A549 (cell line): ENCODE results near the gene CEP89. TPM values are rescaled to one million over a fixed set of nuclear protein-coding genes. Genes with fewer than 3 reads are reported as not detected.
A peak's percentile ranks its signal among the peaks of the same experiment; 100 is the strongest.

ENCODE experiments used
- ATAC-seq, 2 experiments: fragments of 200-7000 bp in 1 of 2; fragments of >200 bp in 1 of 2; cut with Nextera tagmentation in 1 of 2; cut with Tn5 transposase in 1 of 2; 3 replicates each; pipeline versions ENCODE4 v1.8.0 to v1.9.1; 2018 to 2020; ENCODE audit warnings: mild to moderate bottlenecking in 1 of 2, moderate library complexity in 1 of 2
- CTCF ChIA-PET: fragments of 300-600 bp; sonication (Branson Sonifier 250); formaldehyde crosslinking; extraction: SDS; loops from one replicate; lab custom pipeline; 2021; ENCODE audit warnings: antibody characterized with exemption, inconsistent platforms; lab: Yijun Ruan, JAX
- POLR2A ChIA-PET: fragments of 350-600 bp; formaldehyde crosslinking; extraction: SDS; loops from one replicate; lab custom pipeline; 2021; ENCODE audit warnings: antibody characterized with exemption, inconsistent platforms; lab: Yijun Ruan, JAX
- DNase-seq, 2 experiments: peaks; one replicate each; pipeline versions ENCODE4 v3.0.0 to v3.0.0-alpha.2; 2011 to 2016; ENCODE audit warnings: low read depth in 1 of 2, low spot score in 1 of 2
- FAIRE-seq: peaks from 2 replicates; lab custom pipeline; 2011; peaks lifted over from hg19 to GRCh38; lab: Jason Lieb, UNC
- H3K27ac ChIP-seq, 2 experiments: fragments of >200 bp; sonication (Bioruptor Twin); formaldehyde crosslinking; 3 replicates each; pipeline ENCODE4 v1.5.1; 2016 to 2017
- H3K4me1 ChIP-seq: fragments of >200 bp; sonication (Bioruptor Twin); formaldehyde crosslinking; 3 replicates; pipeline ENCODE4 v1.6.1; 2016
- H3K4me2 ChIP-seq: fragments of >200 bp; sonication (Bioruptor Twin); formaldehyde crosslinking; 3 replicates; pipeline ENCODE4 v1.6.1; 2016
- H3K4me3 ChIP-seq: fragments of >200 bp; sonication (Bioruptor Twin); formaldehyde crosslinking; 3 replicates; pipeline ENCODE4 v1.5.1; 2016
- H3K9me3 ChIP-seq: fragments of >200 bp; sonication (Bioruptor Twin); formaldehyde crosslinking; 3 replicates; pipeline ENCODE4 v1.6.1; 2016
- CEBPB ChIP-seq, 2 experiments: fragments of >200 bp in 1 of 2; sonication (Bioruptor Twin) in 1 of 2; formaldehyde crosslinking in 1 of 2; IDR thresholded peaks; 2 replicates each; pipeline ENCODE4 v1.6.1; 2012 to 2016
- CHD4 ChIP-seq: fragments of 200-600 bp; sonication (generic); IDR thresholded peaks from 2 replicates; pipeline ENCODE4 v1.6.1; 2016; ENCODE audit warnings: antibody characterized with exemption, mild to moderate bottlenecking, borderline replicate concordance
- EHF ChIP-seq: fragments of 250-450 bp; sonication (Bioruptor Pico); IDR thresholded peaks from 2 replicates; pipeline ENCODE4 v1.5.0; 2020; ENCODE audit warnings: mild to moderate bottlenecking
- FOSB ChIP-seq: fragments of 250-450 bp; sonication (Bioruptor Pico); IDR thresholded peaks from 2 replicates; pipeline ENCODE4 v1.5.0; 2020; ENCODE audit warnings: mild to moderate bottlenecking, moderate library complexity
- FOSL2 ChIP-seq, 2 experiments: fragments of 450-650 bp in 1 of 2; fragments of >200 bp in 1 of 2; sonication (Bioruptor Twin) in 1 of 2; formaldehyde crosslinking; IDR thresholded peaks; 2 replicates each; pipeline versions ENCODE4 v1.5.0 to v1.6.1; 2016 to 2020; ENCODE audit warnings: mild to moderate bottlenecking in 1 of 2, moderate library complexity in 1 of 2
- FOXS1 ChIP-seq: fragments of 250-450 bp; sonication (Bioruptor Pico); IDR thresholded peaks from 2 replicates; pipeline ENCODE4 v1.5.0; 2020; ENCODE audit warnings: mild to moderate bottlenecking, moderate library complexity
- GATA3 ChIP-seq: IDR thresholded peaks from 2 replicates; pipeline ENCODE4 v1.6.1; 2012; ENCODE audit warnings: borderline replicate concordance
- HDAC2 ChIP-seq: fragments of 200-600 bp; sonication (generic); IDR thresholded peaks from 2 replicates; pipeline ENCODE4 v1.6.1; 2016
- HOXB13 ChIP-seq: fragments of 250-450 bp; sonication (Bioruptor Pico); IDR thresholded peaks from 2 replicates; pipeline ENCODE4 v1.5.0; 2020; ENCODE audit warnings: low read depth, mild to moderate bottlenecking, moderate library complexity
- KDM1A ChIP-seq: fragments of 200-600 bp; sonication (generic); IDR thresholded peaks from 2 replicates; pipeline ENCODE4 v1.6.1; 2016; ENCODE audit warnings: low read depth, mild to moderate bottlenecking
- KDM5A ChIP-seq: fragments of 200-600 bp; sonication (generic); IDR thresholded peaks from 2 replicates; pipeline ENCODE4 v1.6.1; 2016; ENCODE audit warnings: antibody characterized with exemption, mild to moderate bottlenecking
- MAFK ChIP-seq: fragments of 450-650 bp; IDR thresholded peaks from 2 replicates; pipeline ENCODE4 v1.6.1; 2014; ENCODE audit not compliant: partially characterized antibody
- MYC ChIP-seq: IDR thresholded peaks from 2 replicates; pipeline ENCODE4 v1.6.1; 2012; ENCODE audit warnings: mild to moderate bottlenecking, inconsistent platforms, low read length, improper control_type of control experiment, borderline replicate concordance
- PHF8 ChIP-seq: fragments of 200-600 bp; sonication (generic); IDR thresholded peaks from 2 replicates; pipeline ENCODE4 v1.6.1; 2016; ENCODE audit warnings: low read depth, mild to moderate bottlenecking, antibody characterized with exemption, moderate library complexity, borderline replicate concordance
- RARB ChIP-seq: fragments of 250-450 bp; sonication (Bioruptor Pico); IDR thresholded peaks from 2 replicates; pipeline ENCODE4 v1.8.0; 2021; ENCODE audit warnings: mild to moderate bottlenecking, moderate library complexity
- RFX5 ChIP-seq: fragments of 450-650 bp; IDR thresholded peaks from 2 replicates; pipeline ENCODE4 v1.7.1; 2014; ENCODE audit warnings: antibody characterized with exemption, mild to moderate bottlenecking, moderate library complexity
- SMC3 ChIP-seq: fragments of >200 bp; sonication (Bioruptor Twin); formaldehyde crosslinking; IDR thresholded peaks from 3 replicates; pipeline ENCODE4 v1.6.1; 2018; ENCODE audit warnings: inconsistent platforms
- SREBF2 ChIP-seq: fragments of 450-650 bp; IDR thresholded peaks from 2 replicates; pipeline ENCODE4 v1.6.1; 2014; ENCODE audit warnings: mild to moderate bottlenecking, moderate library complexity
- ZNF302 ChIP-seq: fragments of 250-450 bp; sonication (Bioruptor Pico); IDR thresholded peaks from 2 replicates; pipeline ENCODE4 v1.9.0; 2021; ENCODE audit warnings: inconsistent platforms, mild to moderate bottlenecking, moderate library complexity
- ZSCAN20 ChIP-seq: fragments of 250-450 bp; sonication (Bioruptor Pico); IDR thresholded peaks from 2 replicates; pipeline ENCODE4 v1.8.0; 2022; ENCODE audit warnings: mild to moderate bottlenecking, moderate library complexity
- WGBS: methylation state at CpG from one replicate; pipeline ENCODE4 v1.1.6; 2017; ENCODE audit errors: missing lambda C conversion rate; 5-methylcytosine and 5-hydroxymethylcytosine counted together
- polyA plus RNA-seq, 4 experiments: library from polyadenylated mRNA; depleted of rRNA in 3 of 4; stranded (reverse); fragments of >200 nt; fragmentation: RNase III in 1 of 4; extraction: RNeasy Plus Mini Kit Qiagen cat#74134 plus additional on column Dnase treatment in 1 of 4; gene quantifications; 2 replicates in 3 of 4; 3 replicates in 1 of 4; pipeline ENCODE4 v1.2.3, GENCODE V29; 2011 to 2017
- TF ChIP-seq, protein P1 (sequence below): fragments of >200 bp; sonication (Bioruptor Twin); formaldehyde crosslinking; IDR thresholded peaks from 3 replicates; pipeline ENCODE4 v1.5.1; 2016
- TF ChIP-seq, protein P2 (sequence below): fragments of 450-650 bp; IDR thresholded peaks from 2 replicates; pipeline ENCODE4 v1.6.1; 2014; ENCODE audit warnings: antibody characterized with exemption
- TF ChIP-seq, protein P3 (sequence below): IDR thresholded peaks from 2 replicates; pipeline ENCODE4 v1.6.1; 2012; ENCODE audit warnings: low read depth, borderline replicate concordance
- TF ChIP-seq, protein P4 (sequence below): fragments of >200 bp; sonication (Bioruptor Twin); formaldehyde crosslinking; IDR thresholded peaks from 2 replicates; pipeline ENCODE4 v1.6.1; 2016
- TF ChIP-seq, protein P5 (sequence below): fragments of >200 bp; sonication (Bioruptor Twin); formaldehyde crosslinking; IDR thresholded peaks from 3 replicates; pipeline ENCODE4 v1.6.1; 2016
- TF ChIP-seq, protein P6 (sequence below): fragments of 250-450 bp; sonication (Bioruptor Pico); IDR thresholded peaks from 2 replicates; pipeline ENCODE4 v1.5.0; 2020; ENCODE audit warnings: low read depth, mild to moderate bottlenecking, moderate library complexity
- TF ChIP-seq, protein P7 (sequence below): fragments of 250-450 bp; sonication (Bioruptor Pico); IDR thresholded peaks from 2 replicates; pipeline ENCODE4 v1.5.0; 2021; ENCODE audit warnings: mild to moderate bottlenecking, moderate library complexity, borderline replicate concordance
- TF ChIP-seq, protein P8 (sequence below): IDR thresholded peaks from 2 replicates; pipeline ENCODE4 v1.6.1; 2012

The CEP89 gene
- polyA plus RNA-seq, 2 of the 4 experiments (the other 2 are of a cell fraction) = 31.5 to 41.3 TPM

DNA sequence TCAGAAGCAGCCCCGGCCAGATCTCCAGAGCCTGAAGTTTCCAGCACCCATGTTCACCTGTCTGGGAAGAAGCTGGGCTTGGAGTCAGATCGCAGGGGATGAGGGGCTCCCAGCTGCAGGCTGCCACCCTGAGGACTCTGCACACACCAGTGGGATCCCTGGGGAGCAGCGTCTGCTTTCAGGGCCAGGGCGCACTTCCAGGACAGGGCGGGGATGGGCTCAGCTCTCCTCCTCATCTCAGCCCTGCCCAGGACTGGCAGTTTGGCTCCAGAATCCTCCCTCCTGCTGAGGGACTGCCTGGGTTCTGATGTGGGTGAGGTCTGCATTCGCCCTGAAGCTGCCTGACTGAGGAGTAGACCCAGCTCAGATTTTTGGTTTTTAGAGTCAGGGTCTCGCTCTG lies 105.7 kb downstream of the CEP89 start:
- H3K4me2 ChIP-seq = no peak overlapping the region
- no peaks in the 10 kb centered on the region for H3K4me1 ChIP-seq
- no peak overlapping the region for H3K4me3 ChIP-seq
- ChIA-PET POLR2A (no interaction called here), CTCF (interaction anchor here (1.2 to 1.6 kb wide), 3 partner anchors 9 to 266 kb away, joined by 3 to 4 read pairs (median 4); no protein-coding TSS in a partner anchor)
- no peaks in the 10 kb centered on the region for H3K9me3 ChIP-seq
- FAIRE-seq (no peak), DNase-seq (no peak), ATAC-seq (peak in 1 of 2 experiments; percentile 32; a peak in 3 of 6 replicates)
- TF ChIP-seq RARB (CRISPR knock-in tag) = no peak
- no peak for TF ChIP-seq SREBF2
- TF ChIP-seq RFX5 = no peak
- TF ChIP-seq ZNF302 (CRISPR knock-in tag) = no peak
- TF ChIP-seq, protein P1, sequence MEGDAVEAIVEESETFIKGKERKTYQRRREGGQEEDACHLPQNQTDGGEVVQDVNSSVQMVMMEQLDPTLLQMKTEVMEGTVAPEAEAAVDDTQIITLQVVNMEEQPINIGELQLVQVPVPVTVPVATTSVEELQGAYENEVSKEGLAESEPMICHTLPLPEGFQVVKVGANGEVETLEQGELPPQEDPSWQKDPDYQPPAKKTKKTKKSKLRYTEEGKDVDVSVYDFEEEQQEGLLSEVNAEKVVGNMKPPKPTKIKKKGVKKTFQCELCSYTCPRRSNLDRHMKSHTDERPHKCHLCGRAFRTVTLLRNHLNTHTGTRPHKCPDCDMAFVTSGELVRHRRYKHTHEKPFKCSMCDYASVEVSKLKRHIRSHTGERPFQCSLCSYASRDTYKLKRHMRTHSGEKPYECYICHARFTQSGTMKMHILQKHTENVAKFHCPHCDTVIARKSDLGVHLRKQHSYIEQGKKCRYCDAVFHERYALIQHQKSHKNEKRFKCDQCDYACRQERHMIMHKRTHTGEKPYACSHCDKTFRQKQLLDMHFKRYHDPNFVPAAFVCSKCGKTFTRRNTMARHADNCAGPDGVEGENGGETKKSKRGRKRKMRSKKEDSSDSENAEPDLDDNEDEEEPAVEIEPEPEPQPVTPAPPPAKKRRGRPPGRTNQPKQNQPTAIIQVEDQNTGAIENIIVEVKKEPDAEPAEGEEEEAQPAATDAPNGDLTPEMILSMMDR = no peak
- TF ChIP-seq FOSB (CRISPR knock-in tag) = no peak
- TF ChIP-seq, protein P2, sequence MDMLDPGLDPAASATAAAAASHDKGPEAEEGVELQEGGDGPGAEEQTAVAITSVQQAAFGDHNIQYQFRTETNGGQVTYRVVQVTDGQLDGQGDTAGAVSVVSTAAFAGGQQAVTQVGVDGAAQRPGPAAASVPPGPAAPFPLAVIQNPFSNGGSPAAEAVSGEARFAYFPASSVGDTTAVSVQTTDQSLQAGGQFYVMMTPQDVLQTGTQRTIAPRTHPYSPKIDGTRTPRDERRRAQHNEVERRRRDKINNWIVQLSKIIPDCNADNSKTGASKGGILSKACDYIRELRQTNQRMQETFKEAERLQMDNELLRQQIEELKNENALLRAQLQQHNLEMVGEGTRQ = no peak
- TF ChIP-seq EHF (CRISPR knock-in tag) = no peak
- TF ChIP-seq, protein P3, sequence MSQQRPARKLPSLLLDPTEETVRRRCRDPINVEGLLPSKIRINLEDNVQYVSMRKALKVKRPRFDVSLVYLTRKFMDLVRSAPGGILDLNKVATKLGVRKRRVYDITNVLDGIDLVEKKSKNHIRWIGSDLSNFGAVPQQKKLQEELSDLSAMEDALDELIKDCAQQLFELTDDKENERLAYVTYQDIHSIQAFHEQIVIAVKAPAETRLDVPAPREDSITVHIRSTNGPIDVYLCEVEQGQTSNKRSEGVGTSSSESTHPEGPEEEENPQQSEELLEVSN = no peak
- no peak for TF ChIP-seq KDM1A
- TF ChIP-seq, protein P4, sequence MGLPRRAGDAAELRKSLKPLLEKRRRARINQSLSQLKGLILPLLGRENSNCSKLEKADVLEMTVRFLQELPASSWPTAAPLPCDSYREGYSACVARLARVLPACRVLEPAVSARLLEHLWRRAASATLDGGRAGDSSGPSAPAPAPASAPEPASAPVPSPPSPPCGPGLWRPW = no peak
- TF ChIP-seq GATA3 = no peak
- no peak for TF ChIP-seq FOXS1 (CRISPR knock-in tag)
- no peak for TF ChIP-seq HDAC2
- TF ChIP-seq SMC3 = no peak
- no peak for TF ChIP-seq FOSL2 (IDR thresholded peaks at IDR 0.05)
- no peak for TF ChIP-seq FOSL2 (CRISPR knock-in tag; IDR thresholded peaks at IDR 0.05)
- TF ChIP-seq CHD4 = no peak
- no peak for TF ChIP-seq HOXB13
- TF ChIP-seq, protein P5, sequence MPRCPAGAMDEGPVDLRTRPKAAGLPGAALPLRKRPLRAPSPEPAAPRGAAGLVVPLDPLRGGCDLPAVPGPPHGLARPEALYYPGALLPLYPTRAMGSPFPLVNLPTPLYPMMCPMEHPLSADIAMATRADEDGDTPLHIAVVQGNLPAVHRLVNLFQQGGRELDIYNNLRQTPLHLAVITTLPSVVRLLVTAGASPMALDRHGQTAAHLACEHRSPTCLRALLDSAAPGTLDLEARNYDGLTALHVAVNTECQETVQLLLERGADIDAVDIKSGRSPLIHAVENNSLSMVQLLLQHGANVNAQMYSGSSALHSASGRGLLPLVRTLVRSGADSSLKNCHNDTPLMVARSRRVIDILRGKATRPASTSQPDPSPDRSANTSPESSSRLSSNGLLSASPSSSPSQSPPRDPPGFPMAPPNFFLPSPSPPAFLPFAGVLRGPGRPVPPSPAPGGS = no peak
- WGBS = 63% methylated on average over 7 of the region's 7 CpGs
- H3K27ac ChIP-seq = no peak overlapping the region

DNA sequence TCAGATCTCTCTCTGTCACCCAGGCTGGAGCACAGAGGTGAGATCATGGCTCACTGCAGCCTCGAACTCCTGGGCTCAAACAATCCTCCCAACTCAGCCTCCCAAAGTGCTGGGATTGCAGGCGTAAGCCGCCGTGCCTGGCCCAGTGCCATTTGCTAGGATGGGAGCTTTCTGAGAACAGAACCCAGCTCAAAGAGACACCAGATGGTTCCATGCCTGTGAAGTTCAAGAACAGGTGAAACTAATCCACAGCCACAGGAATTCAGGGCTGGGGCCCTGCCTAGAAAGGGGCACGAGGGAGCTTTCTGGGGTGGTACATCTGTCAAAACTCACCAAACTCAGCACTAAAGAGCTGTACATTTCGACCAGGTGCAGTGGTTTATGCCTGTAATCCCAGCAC lies 106.4 kb downstream of the CEP89 start:
- Histone ChIP-seq H3K9me3 (no peaks in the 10 kb centered on the region), H3K27ac (no peak overlapping the region), H3K4me2 (no peak overlapping the region), H3K4me3 (no peak overlapping the region), H3K4me1 (no peaks in the 10 kb centered on the region)
- FAIRE-seq (no peak), ATAC-seq (no peak), DNase-seq (no peak)
- 51% methylated on average over 6 of the region's 6 CpGs for WGBS
- POLR2A ChIA-PET = no interaction called here
- CTCF ChIA-PET = interaction anchor here (1.1 to 1.6 kb wide), 4 partner anchors 10 to 265 kb away, joined by 3 to 5 read pairs (median 4); no protein-coding TSS in a partner anchor
- TF ChIP-seq, protein P5 = no peak
- no peak for TF ChIP-seq CEBPB (IDR thresholded peaks at IDR 0.05)
- TF ChIP-seq PHF8 = no peak
- no peak for TF ChIP-seq RARB (CRISPR knock-in tag)
- TF ChIP-seq MYC = no peak
- TF ChIP-seq, protein P6, sequence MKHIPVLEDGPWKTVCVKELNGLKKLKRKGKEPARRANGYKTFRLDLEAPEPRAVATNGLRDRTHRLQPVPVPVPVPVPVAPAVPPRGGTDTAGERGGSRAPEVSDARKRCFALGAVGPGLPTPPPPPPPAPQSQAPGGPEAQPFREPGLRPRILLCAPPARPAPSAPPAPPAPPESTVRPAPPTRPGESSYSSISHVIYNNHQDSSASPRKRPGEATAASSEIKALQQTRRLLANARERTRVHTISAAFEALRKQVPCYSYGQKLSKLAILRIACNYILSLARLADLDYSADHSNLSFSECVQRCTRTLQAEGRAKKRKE (CRISPR knock-in tag) = no peak
- TF ChIP-seq KDM1A = no peak
- TF ChIP-seq, protein P7, sequence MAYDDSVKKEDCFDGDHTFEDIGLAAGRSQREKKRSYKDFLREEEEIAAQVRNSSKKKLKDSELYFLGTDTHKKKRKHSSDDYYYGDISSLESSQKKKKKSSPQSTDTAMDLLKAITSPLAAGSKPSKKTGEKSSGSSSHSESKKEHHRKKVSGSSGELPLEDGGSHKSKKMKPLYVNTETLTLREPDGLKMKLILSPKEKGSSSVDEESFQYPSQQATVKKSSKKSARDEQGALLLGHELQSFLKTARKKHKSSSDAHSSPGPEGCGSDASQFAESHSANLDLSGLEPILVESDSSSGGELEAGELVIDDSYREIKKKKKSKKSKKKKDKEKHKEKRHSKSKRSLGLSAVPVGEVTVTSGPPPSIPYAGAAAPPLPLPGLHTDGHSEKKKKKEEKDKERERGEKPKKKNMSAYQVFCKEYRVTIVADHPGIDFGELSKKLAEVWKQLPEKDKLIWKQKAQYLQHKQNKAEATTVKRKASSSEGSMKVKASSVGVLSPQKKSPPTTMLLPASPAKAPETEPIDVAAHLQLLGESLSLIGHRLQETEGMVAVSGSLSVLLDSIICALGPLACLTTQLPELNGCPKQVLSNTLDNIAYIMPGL = no peak
- TF ChIP-seq, protein P8, sequence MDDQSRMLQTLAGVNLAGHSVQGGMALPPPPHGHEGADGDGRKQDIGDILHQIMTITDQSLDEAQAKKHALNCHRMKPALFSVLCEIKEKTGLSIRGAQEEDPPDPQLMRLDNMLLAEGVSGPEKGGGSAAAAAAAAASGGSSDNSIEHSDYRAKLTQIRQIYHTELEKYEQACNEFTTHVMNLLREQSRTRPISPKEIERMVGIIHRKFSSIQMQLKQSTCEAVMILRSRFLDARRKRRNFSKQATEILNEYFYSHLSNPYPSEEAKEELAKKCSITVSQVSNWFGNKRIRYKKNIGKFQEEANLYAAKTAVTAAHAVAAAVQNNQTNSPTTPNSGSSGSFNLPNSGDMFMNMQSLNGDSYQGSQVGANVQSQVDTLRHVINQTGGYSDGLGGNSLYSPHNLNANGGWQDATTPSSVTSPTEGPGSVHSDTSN = no peak
- no peak for TF ChIP-seq KDM5A
- no peak for TF ChIP-seq MAFK
- TF ChIP-seq ZSCAN20 (CRISPR knock-in tag) = no peak
